Measurements from ENCODE around the gene OSBPL1A.

Gene OSBPL1A

DNA sequence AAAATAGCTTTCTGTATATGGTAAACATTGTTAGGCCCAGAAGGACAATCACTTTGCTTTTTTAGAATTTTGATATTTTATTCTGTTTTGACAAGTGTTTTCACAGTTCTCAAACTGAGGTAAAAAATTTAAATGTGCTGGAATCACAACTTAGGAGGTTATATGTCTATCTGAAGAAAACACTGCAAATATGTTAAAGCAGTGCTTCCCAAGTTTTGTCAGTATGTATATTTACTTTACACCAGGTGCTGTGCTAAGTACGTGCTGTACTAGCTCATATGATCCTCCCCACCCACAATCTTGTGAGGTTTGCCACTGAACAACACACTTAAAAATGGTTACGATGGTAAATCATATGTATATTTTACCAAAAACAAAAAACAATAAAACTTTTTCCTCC is 134.6 kb downstream of the OSBPL1A start:
- Histone ChIP-seq H3K9ac (ENCODE audit: low read length) (peak overlapping the region; percentile 19), H3K36me3 (ENCODE audit: insufficient read depth, low read length) (no peaks in the 10 kb centered on the region), H3K4me1 (ENCODE audit: insufficient read depth, low read length) (peaks cover 55% of the 10 kb centered on the region), H3K27ac (ENCODE audit: low read depth, low read length) (no peak overlapping the region), H3K4me3 (ENCODE audit: low read depth in 1 of 2, low read length in 2 of 2) (no peak overlapping the region), H3K9me3 (ENCODE audit: low read length) (no peaks in the 10 kb centered on the region), H3K27me3 (ENCODE audit: control insufficient read depth in 1 of 2, insufficient read depth in 2 of 2, low read length in 2 of 2) (no peaks in the 10 kb centered on the region)

DNA sequence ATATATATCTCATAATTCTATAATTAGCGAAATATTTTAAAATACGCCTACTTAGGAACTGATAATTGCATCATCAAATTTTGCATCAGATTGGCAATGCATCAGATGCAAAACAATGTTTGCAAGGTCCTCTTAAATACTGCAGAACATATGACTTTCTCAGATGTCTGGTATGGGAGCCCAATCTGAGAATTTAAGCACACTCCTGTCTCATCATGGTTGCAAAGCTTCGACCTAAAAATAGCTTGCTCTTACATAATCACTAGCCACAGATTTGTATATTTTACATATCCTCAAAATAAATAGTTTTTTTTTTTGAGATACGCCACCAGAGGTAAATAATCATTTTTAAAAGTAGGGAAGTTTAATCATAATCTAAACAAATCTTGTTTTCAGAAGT is 135.5 kb downstream of the OSBPL1A start:
- Histone ChIP-seq H3K27ac (ENCODE audit: low read depth, low read length) (peak overlapping the region; percentile 31), H3K9me3 (ENCODE audit: low read length) (no peaks in the 10 kb centered on the region), H3K4me1 (ENCODE audit: insufficient read depth, low read length) (peaks cover 55% of the 10 kb centered on the region), H3K9ac (ENCODE audit: low read length) (no peak overlapping the region), H3K4me3 (ENCODE audit: low read depth in 1 of 2, low read length in 2 of 2) (no peak overlapping the region), H3K36me3 (ENCODE audit: insufficient read depth, low read length) (no peaks in the 10 kb centered on the region), H3K27me3 (ENCODE audit: control insufficient read depth in 1 of 2, insufficient read depth in 2 of 2, low read length in 2 of 2) (no peaks in the 10 kb centered on the region)

DNA sequence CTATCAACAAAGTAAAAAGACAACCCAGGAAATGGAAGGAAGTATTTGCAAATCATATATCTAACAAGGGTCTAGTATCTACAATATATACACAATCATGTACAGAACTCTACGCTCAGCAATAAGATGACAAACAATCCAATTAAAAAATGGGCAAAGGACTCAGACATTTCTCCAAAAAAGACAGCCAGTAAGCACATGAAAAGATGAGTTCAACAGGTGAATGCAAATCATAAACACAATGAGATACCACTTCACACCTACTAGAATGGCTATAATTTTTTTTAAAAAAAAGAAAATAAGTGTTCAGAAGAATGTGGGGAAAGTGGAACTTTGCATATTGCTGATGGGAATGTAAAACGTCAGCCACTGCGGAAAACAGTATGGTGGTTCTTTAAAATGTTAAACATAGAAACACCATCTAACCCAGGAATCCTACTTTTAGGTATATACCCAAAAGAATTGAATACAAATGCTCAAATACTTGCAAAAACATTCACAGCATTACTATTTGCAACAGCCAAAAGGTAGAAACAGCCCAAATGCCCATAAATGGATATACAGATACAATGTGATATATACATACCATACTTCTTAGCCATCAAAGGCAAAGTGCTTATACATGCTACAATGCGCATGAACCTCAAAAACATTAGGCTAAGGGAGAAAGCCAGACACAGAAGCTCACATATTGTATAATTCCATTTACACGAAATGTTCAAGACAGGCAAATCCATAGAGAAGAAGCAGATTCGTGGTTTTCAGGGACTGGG is 137.6 kb downstream of the OSBPL1A start:
- Histone ChIP-seq H3K27me3 (ENCODE audit: control insufficient read depth in 1 of 2, insufficient read depth in 2 of 2, low read length in 2 of 2) (no peaks in the 10 kb centered on the region), H3K27ac (ENCODE audit: low read depth, low read length) (no peak overlapping the region), H3K9me3 (ENCODE audit: low read length) (no peaks in the 10 kb centered on the region), H3K36me3 (ENCODE audit: insufficient read depth, low read length) (no peaks in the 10 kb centered on the region), H3K4me1 (ENCODE audit: insufficient read depth, low read length) (peaks cover 42% of the 10 kb centered on the region), H3K4me3 (ENCODE audit: low read depth in 1 of 2, low read length in 2 of 2) (no peak overlapping the region), H3K9ac (ENCODE audit: low read length) (no peak overlapping the region)

DNA sequence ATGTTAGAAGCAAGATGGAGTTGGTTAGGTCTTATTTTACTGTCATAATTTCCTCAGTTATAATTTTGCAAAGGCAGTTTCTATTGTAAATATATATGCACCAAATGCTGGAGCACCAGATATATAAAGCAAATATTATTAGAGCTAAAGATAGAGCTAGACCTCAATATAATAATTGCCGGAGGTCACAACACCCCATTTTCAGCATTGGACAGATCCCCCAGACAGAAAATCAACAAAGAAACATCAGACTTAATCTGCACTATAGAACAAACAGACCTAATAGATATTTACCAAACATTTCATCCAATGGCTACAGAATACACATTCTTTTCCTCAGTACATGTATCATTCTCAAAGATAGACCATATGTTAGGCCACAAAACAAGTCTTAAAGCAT is 143.6 kb downstream of the OSBPL1A start:
- Histone ChIP-seq H3K9ac (ENCODE audit: low read length) (no peak overlapping the region), H3K27ac (ENCODE audit: low read depth, low read length) (no peak overlapping the region), H3K9me3 (ENCODE audit: low read length) (no peaks in the 10 kb centered on the region), H3K27me3 (ENCODE audit: control insufficient read depth in 1 of 2, insufficient read depth in 2 of 2, low read length in 2 of 2) (no peaks in the 10 kb centered on the region), H3K36me3 (ENCODE audit: insufficient read depth, low read length) (no peaks in the 10 kb centered on the region), H3K4me1 (ENCODE audit: insufficient read depth, low read length) (peaks cover 12% of the 10 kb centered on the region), H3K4me3 (ENCODE audit: low read depth in 1 of 2, low read length in 2 of 2) (no peak overlapping the region)

DNA sequence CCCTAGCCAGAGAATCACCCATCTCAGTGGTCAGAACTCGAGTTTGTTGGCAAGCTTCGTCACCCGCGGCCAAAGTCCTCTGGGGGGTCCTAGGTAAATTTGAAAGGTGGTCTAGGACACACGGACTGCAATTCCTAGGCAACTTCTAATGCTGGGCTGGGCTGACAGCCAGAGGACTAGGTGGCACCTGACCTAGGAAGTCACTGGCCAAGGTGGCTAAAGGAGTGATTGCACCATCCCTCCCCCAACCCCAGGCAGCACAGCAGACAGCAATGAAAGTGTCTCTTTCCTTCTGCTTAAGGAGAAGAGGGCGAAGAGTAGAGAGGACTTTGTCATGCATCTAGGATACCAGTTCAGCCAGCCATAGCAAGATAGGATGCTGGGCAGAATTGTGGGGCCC is 147.9 kb downstream of the OSBPL1A start:
- Histone ChIP-seq H3K4me1 (ENCODE audit: insufficient read depth, low read length) (peaks cover 8% of the 10 kb centered on the region), H3K27me3 (ENCODE audit: control insufficient read depth in 1 of 2, insufficient read depth in 2 of 2, low read length in 2 of 2) (no peaks in the 10 kb centered on the region), H3K27ac (ENCODE audit: low read depth, low read length) (no peak overlapping the region), H3K9ac (ENCODE audit: low read length) (no peak overlapping the region), H3K9me3 (ENCODE audit: low read length) (no peaks in the 10 kb centered on the region), H3K36me3 (ENCODE audit: insufficient read depth, low read length) (no peaks in the 10 kb centered on the region), H3K4me3 (ENCODE audit: low read depth in 1 of 2, low read length in 2 of 2) (no peak overlapping the region)

DNA sequence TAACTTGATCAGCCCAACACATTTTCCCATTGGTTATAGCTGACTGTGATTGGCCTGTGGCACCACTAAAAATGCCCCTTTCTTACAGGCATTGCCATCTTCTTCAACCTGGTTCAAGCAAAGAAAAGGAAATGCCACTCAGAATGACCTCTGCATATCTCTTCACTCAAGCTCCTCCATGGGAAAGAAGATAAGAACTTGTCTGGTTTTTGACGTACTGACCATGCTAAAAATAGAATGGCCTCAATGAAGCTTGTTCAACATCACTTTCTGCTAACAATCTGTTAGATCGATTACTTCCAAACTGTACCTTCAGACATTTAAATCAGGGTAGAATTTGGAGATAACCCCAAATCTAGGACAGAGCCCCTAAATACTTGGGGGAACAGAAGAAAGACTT is 149.3 kb downstream of the OSBPL1A start:
- H3K4me1 ChIP-seq (ENCODE audit: insufficient read depth, low read length): peaks cover 14% of the 10 kb centered on the region
- no peaks in the 10 kb centered on the region for H3K27me3 ChIP-seq (ENCODE audit: control insufficient read depth in 1 of 2, insufficient read depth in 2 of 2, low read length in 2 of 2)
- H3K36me3 ChIP-seq (ENCODE audit: insufficient read depth, low read length): no peaks in the 10 kb centered on the region
- H3K4me3 ChIP-seq (ENCODE audit: low read depth in 1 of 2, low read length in 2 of 2): no peak overlapping the region
- H3K9me3 ChIP-seq (ENCODE audit: low read length): no peaks in the 10 kb centered on the region
- no peak overlapping the region for H3K9ac ChIP-seq (ENCODE audit: low read length)
- H3K27ac ChIP-seq (ENCODE audit: low read depth, low read length): no peak overlapping the region

DNA sequence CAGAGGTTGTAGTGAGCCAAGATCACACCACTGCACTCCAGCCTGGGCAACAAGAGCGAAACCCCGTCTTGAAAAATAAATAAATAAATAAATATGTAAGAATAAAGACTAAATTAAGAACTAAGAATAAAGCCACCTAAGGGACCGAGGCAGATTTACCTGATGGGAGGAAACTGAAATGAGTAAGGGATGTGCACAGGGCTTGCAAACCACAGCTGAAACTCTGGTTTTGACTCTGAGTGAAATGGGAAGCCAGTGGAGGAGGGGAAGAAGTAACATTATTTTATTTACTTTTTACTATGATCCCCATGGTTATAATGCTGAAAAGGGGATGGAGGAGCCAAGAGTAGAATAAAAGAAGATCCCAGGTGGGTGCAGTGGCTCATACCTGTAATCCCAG is 151.5 kb downstream of the OSBPL1A start:
- H3K27ac ChIP-seq (ENCODE audit: low read depth, low read length): no peak overlapping the region
- H3K9me3 ChIP-seq (ENCODE audit: low read length): no peaks in the 10 kb centered on the region
- H3K9ac ChIP-seq (ENCODE audit: low read length): no peak overlapping the region
- no peaks in the 10 kb centered on the region for H3K36me3 ChIP-seq (ENCODE audit: insufficient read depth, low read length)
- peaks cover 12% of the 10 kb centered on the region for H3K4me1 ChIP-seq (ENCODE audit: insufficient read depth, low read length)
- H3K27me3 ChIP-seq (ENCODE audit: control insufficient read depth in 1 of 2, insufficient read depth in 2 of 2, low read length in 2 of 2): no peaks in the 10 kb centered on the region
- H3K4me3 ChIP-seq (ENCODE audit: low read depth in 1 of 2, low read length in 2 of 2): no peak overlapping the region

DNA sequence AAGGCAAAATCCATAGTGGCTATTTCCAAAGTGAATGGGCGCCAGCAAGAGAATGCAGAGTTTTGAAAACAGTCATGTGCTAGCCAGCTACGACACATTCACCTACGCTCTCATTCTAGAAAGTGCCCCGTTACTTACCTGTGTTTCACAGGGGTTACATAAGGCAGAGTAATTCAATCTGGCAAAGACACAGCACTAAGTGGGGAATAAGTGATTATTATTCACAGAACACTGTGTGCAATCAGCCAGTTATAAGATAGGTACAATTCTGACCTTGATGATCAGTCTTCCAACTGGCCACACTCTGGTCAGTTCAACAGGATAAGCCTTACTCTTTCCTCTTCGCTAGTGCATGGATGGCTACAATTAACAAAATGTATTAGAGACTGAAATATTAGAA is 152.9 kb downstream of the OSBPL1A start:
- Histone ChIP-seq H3K9me3 (ENCODE audit: low read length) (no peaks in the 10 kb centered on the region), H3K36me3 (ENCODE audit: insufficient read depth, low read length) (no peaks in the 10 kb centered on the region), H3K27me3 (ENCODE audit: control insufficient read depth in 1 of 2, insufficient read depth in 2 of 2, low read length in 2 of 2) (no peaks in the 10 kb centered on the region), H3K4me3 (ENCODE audit: low read depth in 1 of 2, low read length in 2 of 2) (no peak overlapping the region), H3K4me1 (ENCODE audit: insufficient read depth, low read length) (peaks cover 7% of the 10 kb centered on the region), H3K9ac (ENCODE audit: low read length) (no peak overlapping the region), H3K27ac (ENCODE audit: low read depth, low read length) (no peak overlapping the region)

DNA sequence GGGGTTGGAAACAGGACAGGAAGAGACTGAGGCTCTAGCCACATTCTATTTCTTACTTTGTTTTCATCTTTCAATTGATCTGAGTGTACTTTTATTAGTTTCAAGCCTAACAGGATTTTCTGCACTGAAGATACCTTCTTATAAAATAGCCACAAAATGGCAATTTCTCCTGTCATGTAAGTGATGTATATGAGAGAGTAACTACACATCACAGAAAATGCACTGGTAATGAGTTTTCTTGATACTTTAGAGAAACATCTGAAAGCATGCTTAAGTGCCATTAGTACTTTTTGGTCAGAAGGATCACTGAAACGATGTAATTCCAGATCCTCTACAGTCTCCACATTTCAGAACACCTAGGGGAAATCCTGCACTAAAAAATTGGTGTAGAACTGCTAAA is 153.9 kb downstream of the OSBPL1A start:
- Histone ChIP-seq H3K4me1 (ENCODE audit: insufficient read depth, low read length) (peaks cover 7% of the 10 kb centered on the region), H3K27me3 (ENCODE audit: control insufficient read depth in 1 of 2, insufficient read depth in 2 of 2, low read length in 2 of 2) (no peaks in the 10 kb centered on the region), H3K36me3 (ENCODE audit: insufficient read depth, low read length) (peaks cover 3% of the 10 kb centered on the region), H3K9ac (ENCODE audit: low read length) (no peak overlapping the region), H3K9me3 (ENCODE audit: low read length) (no peaks in the 10 kb centered on the region), H3K27ac (ENCODE audit: low read depth, low read length) (no peak overlapping the region), H3K4me3 (ENCODE audit: low read depth in 1 of 2, low read length in 2 of 2) (no peak overlapping the region)

DNA sequence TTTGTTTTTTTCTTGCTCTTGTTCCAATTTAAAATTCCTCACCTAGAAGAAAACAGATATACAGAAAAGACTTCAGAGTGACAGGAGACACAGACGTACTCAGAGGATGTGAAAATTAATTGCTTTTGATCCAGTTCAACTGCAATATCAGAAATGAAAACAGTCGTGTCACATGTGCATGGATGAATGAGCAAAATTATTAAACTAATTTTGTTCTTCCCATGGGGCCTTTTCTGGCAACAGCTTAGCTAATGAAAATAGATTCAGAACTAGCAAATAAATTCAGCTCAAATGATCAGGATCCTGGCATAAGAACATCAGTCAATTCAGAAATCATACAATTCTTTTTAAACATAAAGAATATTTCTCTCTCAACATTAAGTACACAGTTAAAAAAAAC is 158.3 kb downstream of the OSBPL1A start:
- H3K36me3 ChIP-seq (ENCODE audit: insufficient read depth, low read length): peaks cover 30% of the 10 kb centered on the region
- H3K4me1 ChIP-seq (ENCODE audit: insufficient read depth, low read length): peaks cover 7% of the 10 kb centered on the region
- no peak overlapping the region for H3K9ac ChIP-seq (ENCODE audit: low read length)
- no peaks in the 10 kb centered on the region for H3K27me3 ChIP-seq (ENCODE audit: control insufficient read depth in 1 of 2, insufficient read depth in 2 of 2, low read length in 2 of 2)
- H3K27ac ChIP-seq (ENCODE audit: low read depth, low read length): no peak overlapping the region
- H3K9me3 ChIP-seq (ENCODE audit: low read length): no peaks in the 10 kb centered on the region
- H3K4me3 ChIP-seq (ENCODE audit: low read depth in 1 of 2, low read length in 2 of 2): no peak overlapping the region

DNA sequence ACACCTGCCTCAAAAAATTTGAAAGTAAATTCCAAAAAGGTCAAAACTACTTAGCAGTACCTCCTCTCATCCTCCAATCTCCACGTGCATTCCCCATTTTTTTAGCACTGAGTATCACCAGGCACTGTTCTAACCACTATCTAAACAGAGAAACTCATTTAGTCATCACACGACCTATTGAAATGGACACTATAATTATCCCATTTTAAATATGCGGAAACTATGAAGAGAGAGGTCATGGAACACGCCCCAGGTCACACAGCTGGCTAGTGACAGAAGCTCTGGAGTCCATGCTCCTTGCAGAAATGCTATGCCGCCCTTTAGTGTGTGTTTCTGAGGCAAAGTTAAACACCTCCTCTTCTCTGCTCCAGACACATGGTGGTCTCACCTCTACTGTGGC is 159.2 kb downstream of the OSBPL1A start:
- Histone ChIP-seq H3K9me3 (ENCODE audit: low read length) (no peaks in the 10 kb centered on the region), H3K27me3 (ENCODE audit: control insufficient read depth in 1 of 2, insufficient read depth in 2 of 2, low read length in 2 of 2) (no peaks in the 10 kb centered on the region), H3K4me3 (ENCODE audit: low read depth in 1 of 2, low read length in 2 of 2) (no peak overlapping the region), H3K27ac (ENCODE audit: low read depth, low read length) (no peak overlapping the region), H3K36me3 (ENCODE audit: insufficient read depth, low read length) (peaks cover 30% of the 10 kb centered on the region), H3K4me1 (ENCODE audit: insufficient read depth, low read length) (peaks cover 2% of the 10 kb centered on the region), H3K9ac (ENCODE audit: low read length) (no peak overlapping the region)

DNA sequence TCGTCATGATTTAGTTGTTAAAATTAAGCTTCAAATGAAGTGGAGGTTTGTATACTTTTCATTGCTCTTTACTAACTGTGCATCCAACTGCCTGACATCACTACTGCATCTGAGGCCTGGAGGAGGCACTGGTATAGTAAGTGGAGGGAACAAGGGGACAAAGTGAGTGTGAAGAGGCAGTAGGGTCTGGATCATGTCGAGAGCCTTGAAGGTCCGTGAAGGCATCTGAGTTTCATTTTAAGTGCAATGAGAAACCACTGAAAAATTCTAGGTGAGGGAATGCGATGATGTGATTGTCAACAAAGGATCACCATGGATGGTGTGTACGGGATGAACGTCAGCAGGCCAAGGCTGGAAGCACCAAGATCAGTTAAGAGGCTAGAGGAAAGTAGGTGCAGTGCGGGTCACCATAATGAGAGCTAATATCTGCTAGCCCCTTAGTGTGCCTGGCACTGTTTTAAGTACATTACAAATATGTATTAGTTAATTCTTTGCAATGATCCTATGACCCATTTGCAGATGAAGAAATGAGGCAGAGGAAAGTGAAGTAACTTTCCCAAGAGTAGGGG is 162.7 kb downstream of the OSBPL1A start:
- no peak overlapping the region for H3K4me3 ChIP-seq (ENCODE audit: low read depth in 1 of 2, low read length in 2 of 2)
- H3K9me3 ChIP-seq (ENCODE audit: low read length): no peaks in the 10 kb centered on the region
- no peak overlapping the region for H3K9ac ChIP-seq (ENCODE audit: low read length)
- H3K4me1 ChIP-seq (ENCODE audit: insufficient read depth, low read length): peaks cover 20% of the 10 kb centered on the region
- no peak overlapping the region for H3K27ac ChIP-seq (ENCODE audit: low read depth, low read length)
- H3K27me3 ChIP-seq (ENCODE audit: control insufficient read depth in 1 of 2, insufficient read depth in 2 of 2, low read length in 2 of 2): no peaks in the 10 kb centered on the region
- H3K36me3 ChIP-seq (ENCODE audit: insufficient read depth, low read length): peaks cover 30% of the 10 kb centered on the region

Data from muscle layer of colon (tissue), 2 donors.